ENCODE data around the gene NPR2.

Gene NPR2

GRCh38 chr9:35834260-35835215 lies 43.1 kb downstream of the NPR2 start:
- DNase-seq: no peak

DNA sequence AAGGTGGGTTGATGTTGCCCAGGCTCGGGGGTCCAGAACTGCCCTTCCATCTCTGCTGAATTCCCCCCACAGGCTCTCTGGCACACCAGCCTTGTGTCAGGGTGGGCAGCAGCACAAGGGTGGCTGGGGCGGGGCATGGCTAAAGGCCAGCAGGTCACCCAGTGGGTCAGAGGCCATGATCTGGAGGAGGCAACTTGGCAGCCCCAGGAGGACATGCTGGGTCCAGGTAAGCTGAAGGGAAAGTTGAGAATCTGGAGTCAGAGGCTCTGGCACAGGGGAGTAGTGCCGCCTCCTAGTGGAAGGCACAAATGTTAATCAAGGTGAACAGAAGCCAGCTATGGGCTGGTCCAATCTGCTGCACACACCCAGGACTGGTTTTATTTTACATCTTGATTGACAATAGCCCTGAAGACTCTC lies 43.8 kb downstream of the NPR2 start:
- DNase-seq: no peak

GRCh38 chr9:35835766-35836165 lies 44.4 kb downstream of the NPR2 start:
- no peak for DNase-seq

DNA sequence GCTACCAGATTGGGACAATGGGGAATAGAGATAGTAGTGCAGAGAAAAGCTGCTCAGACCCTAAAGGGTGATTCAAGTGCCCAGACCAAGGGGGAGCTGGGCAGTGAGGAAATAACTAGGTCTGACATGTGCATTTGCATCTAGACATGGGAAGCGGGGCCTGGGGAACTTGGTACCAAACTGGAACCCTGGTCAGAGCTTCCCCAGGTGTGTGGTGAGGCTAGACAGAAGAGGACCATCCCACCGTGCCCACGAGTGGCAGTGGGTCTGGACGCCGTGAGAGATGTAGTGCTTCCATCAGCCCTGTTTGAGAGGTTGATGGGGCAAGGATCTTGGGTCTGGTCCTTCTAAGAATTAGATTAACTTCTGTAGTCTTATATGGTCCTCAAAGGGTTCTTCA lies 45.2 kb downstream of the NPR2 start:
- DNase-seq: no peak

- DNase-seq: no peak
Measured at GRCh38 chr9:35839926-35840325, 48.5 kb downstream of the NPR2 start.

GRCh38 chr9:35840881-35841644 lies 49.7 kb downstream of the NPR2 start:
- no peak for DNase-seq

GRCh38 chr9:35841645-35841900 lies 50.2 kb downstream of the NPR2 start:
- DNase-seq: no peak

GRCh38 chr9:35842020-35842745 lies 50.8 kb downstream of the NPR2 start:
- DNase-seq: no peak

- no peak for DNase-seq
Measured at GRCh38 chr9:35842795-35843194, 51.4 kb downstream of the NPR2 start.

DNA sequence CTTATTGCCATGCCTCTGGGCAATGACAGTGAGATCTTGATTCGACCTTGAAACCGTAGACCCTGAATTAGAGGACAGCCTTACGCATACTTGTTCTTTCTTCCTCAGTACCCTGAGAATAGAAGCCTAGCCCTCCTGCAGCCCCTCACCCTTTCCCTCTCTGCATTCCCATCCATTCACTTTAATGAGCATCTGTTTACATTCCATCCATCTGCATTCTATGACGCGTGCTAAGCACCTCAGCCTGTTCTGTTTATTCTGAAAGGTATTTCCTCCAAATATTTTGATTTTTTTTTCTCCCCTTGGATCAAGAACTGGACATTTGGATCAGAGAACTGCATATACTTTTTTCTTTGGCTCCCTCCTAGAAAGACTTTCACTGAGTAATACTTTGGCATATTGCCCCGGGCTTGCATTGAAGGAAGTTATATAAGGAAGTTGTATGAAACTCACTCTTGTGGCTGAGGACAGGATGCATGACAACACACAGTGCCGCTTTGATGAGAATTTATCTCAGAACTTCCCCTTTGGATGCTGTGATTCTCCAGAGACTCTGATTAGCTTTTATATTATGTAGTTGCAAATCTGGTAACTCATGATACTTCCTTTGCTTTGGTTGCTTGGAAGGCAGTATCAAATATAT lies 53.4 kb downstream of the NPR2 start:
- DNase-seq: no peak

GRCh38 chr9:35845824-35846771 lies 54.7 kb downstream of the NPR2 start:
- no peak for DNase-seq

GRCh38 chr9:35847792-35848572 lies 56.6 kb downstream of the NPR2 start:
- DNase-seq: no peak

DNA sequence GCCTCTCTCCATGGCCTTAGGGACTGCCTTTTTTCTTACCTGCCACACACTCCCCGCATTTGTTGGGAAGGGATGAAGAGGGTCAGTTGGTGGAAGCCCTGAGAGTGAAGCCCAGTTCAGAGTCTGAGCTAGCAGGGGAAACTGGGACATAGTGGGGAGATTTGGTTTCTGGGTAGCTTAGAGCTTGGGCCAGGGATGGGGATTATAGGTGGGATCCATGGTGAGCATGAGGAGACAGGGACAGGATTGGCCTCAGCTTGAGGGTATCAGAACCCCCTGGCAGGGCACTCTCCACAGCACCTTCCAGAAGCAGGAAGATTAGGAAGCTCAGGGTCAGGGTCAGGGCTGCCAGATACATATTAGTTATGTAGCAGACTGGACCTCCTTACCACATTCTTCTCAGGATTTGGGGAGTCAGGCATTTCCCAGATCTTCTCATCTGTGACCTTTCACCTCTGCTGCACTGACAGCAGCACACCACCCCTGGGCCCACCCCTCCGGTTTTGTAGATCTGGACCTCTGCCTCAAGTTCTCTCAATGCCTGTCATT lies 61.0 kb downstream of the NPR2 start:
- no peak for DNase-seq

DNA sequence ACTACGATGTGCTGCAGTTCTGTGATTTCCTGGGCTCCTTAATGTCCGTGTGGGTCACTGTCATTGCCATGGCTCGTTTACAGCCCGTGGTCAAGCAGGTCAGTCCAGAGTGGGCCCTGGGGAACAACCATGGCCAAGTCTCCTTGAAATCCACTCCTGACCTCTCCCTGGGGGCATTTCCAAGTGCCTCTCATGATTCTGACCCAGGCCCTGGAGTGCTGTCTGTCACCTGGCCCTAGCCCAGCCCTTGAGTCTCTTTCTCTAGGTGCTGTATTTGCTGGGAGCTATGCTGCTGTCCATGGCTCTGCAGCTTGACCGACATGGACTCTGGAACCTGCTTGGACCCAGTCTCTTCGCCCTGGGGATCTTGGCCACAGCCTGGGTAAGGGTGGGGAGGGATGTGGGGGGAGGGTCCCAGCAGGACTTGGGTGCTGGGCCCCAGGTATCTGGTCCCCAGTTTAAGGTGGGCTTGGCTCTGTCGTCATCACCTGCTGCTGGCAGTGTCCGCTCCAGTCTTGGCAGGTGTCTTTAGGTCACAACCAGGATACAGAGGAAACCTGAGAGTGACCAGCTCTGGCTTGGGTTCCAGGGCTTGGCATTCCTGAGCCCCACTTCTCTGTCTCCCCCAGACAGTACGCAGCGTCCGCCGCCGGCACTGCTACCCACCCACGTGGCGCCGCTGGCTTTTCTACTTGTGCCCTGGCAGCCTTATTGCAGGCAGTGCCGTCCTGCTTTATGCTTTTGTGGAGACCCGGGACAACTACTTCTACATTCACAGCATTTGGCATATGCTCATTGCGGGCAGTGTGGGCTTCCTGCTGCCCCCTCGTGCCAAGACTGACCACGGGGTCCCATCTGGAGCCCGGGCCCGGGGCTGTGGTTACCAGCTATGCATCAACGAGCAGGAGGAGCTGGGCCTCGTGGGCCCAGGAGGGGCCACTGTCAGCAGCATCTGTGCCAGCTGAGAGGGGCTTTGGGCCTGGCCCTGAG lies 61.8 kb downstream of the NPR2 start:
- no peak for DNase-seq

- no peak for DNase-seq
Measured at GRCh38 chr9:35854091-35854762, 62.8 kb downstream of the NPR2 start.

DNA sequence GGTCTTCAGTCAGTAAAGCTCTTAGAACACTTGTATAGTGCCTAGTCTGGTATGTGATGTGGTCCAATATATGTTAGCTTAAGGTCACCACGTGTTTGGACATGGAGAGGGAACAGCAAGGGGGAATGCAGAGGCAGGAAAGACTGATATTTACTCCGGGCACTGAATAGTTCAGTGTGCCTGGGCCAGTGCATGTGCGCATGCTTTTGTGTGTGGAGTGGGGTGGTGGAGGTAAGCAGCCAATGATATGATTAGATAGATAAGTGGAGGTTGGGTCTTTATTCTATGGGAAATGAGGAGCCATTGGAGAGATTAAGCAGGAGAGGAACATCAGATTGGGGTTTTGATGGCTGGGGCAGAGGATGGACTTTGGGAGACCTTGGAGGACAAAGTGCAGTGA lies 64.8 kb downstream of the NPR2 start:
- no peak for DNase-seq

GRCh38 chr9:35856882-35857281 lies 65.5 kb downstream of the NPR2 start:
- DNase-seq: no peak

GRCh38 chr9:35858458-35858857 lies 67.1 kb downstream of the NPR2 start:
- no peak for DNase-seq

Measured in NCI-H526 treated with DMSO at 0.1 percent for 48 hours (cell line).